Endodermal cell (in vitro differentiated cells): Measurements from ENCODE around the gene CFAP46. TPM values are rescaled to one million over a fixed set of nuclear protein-coding genes. Genes with fewer than 3 reads are reported as not detected.

Experiments used
- DNase-seq: peaks from one replicate; pipeline ENCODE4 v3.0.0-alpha.2; 2017
- H3K27ac ChIP-seq: 2 replicates; pipeline ENCODE4 v1.5.1; 2013; ENCODE audit warnings: mild to moderate bottlenecking, low read depth, low read length, moderate library complexity
- H3K27me3 ChIP-seq: 2 replicates; pipeline ENCODE4 v1.6.1; 2013; ENCODE audit warnings: mild to moderate bottlenecking, low read length, moderate library complexity; ENCODE audit not compliant: insufficient read depth, control insufficient read depth, poor library complexity, severe bottlenecking
- H3K36me3 ChIP-seq: 2 replicates; pipeline ENCODE4 v1.7.0; 2013; ENCODE audit warnings: mild to moderate bottlenecking, low read length, moderate library complexity; ENCODE audit not compliant: control insufficient read depth, insufficient read depth
- H3K4me1 ChIP-seq: one replicate; pipeline ENCODE4 v1.7.0; 2013; ENCODE audit warnings: low read length; ENCODE audit not compliant: control insufficient read depth, insufficient read depth
- H3K4me3 ChIP-seq: 2 replicates; pipeline ENCODE4 v1.5.1; 2013; ENCODE audit warnings: mild to moderate bottlenecking, low read length, moderate library complexity
- H3K9ac ChIP-seq: 2 replicates; pipeline ENCODE4 v1.6.1; 2013; ENCODE audit warnings: mild to moderate bottlenecking, low read length, moderate library complexity; ENCODE audit not compliant: poor library complexity, severe bottlenecking; ENCODE audit errors: extremely low read depth
- H3K9me3 ChIP-seq: 2 replicates; pipeline ENCODE4 v1.6.1; 2013; ENCODE audit warnings: mild to moderate bottlenecking, low read length, moderate library complexity; ENCODE audit not compliant: control insufficient read depth
- H3K27ac Mint-ChIP-seq: 2 replicates; pipeline ENCODE4 v1.8.0; 2020; ENCODE audit warnings: mixed read lengths
- H3K27me3 Mint-ChIP-seq: 2 replicates; pipeline ENCODE4 v1.8.0; 2021; ENCODE audit warnings: mild to moderate bottlenecking, mixed read lengths; ENCODE audit not compliant: insufficient read depth
- H3K36me3 Mint-ChIP-seq: 2 replicates; pipeline ENCODE4 v1.8.0; 2020; ENCODE audit warnings: low read depth, mixed read lengths
- H3K4me1 Mint-ChIP-seq: 2 replicates; pipeline ENCODE4 v1.8.0; 2020; ENCODE audit warnings: mixed read lengths
- H3K4me3 Mint-ChIP-seq: 2 replicates; pipeline ENCODE4 v1.8.0; 2020; ENCODE audit warnings: mild to moderate bottlenecking, moderate library complexity, mixed read lengths
- H3K9me3 Mint-ChIP-seq: 2 replicates; pipeline ENCODE4 v1.8.0; 2020; ENCODE audit warnings: mild to moderate bottlenecking, mixed read lengths
- WGBS, 2 experiments: methylation state at CpG; one replicate each; pipeline versions ENCODE4 v1.1.5 to v1.1.7; 2013; ENCODE audit warnings: missing lambda C conversion rate in 2 of 2, mixed read lengths in 1 of 2; ENCODE audit not compliant: insufficient coverage in 1 of 2, insufficient read length in 1 of 2; 5-methylcytosine and 5-hydroxymethylcytosine counted together
- total RNA-seq, 2 donors: library from RNA; stranded (reverse); fragmentation: NEBNext Ultra II Directional in 1 of 2; extraction: Animal tissue kit (Norgen Biotek cat#: 25700) in 1 of 2; gene quantifications; 2 replicates in 1 of 2; 3 replicates in 1 of 2; pipeline ENCODE4 v1.2.1, GENCODE V29; 2021
- TF ChIP-seq, protein P1 (sequence below): fragments of 200-600 bp; sonication (generic); conservative IDR thresholded peaks from 2 replicates; pipeline ENCODE4 v1.5.0; 2021; ENCODE audit warnings: antibody characterized with exemption, mild to moderate bottlenecking

CFAP46 gene
- total RNA-seq, 2 donors from 2014 or later = 9.9 to 10.5 TPM

DNA sequence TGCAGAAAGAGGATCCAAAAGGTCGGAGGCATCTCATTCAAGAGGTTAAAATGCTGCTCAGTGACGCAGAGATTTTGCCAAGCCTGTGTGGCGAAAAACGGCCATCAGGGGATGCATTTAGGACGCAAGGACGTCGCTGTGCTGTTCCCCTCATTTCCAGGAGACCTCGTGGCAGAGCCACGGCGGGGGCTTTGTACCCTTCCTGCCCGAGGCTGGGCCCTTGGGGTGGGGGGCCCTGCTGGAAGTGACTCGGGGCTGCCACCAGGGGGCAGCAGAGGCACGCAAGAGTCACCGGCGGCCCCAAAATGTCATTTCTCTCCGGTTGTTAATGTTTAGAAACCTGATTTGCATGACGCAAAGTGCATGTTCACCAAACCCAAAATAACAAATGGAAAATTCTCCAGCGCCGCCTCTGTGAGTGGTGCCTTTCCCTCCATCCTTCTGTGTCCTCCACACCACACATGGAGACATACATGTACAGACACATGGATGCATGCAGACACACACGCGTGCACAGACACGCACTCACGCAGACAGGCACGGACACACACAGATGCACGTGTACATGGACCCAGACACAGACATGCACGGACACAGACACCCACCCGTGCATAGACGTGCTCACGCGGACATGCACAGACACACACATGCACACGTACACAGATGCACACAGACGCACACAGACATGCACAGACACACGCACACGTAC, 105.4 kb downstream of the CFAP46 start:
- H3K9ac ChIP-seq = no peak overlapping the region
- no peaks in the 10 kb centered on the region for H3K36me3 ChIP-seq
- Mint-ChIP-seq H3K9me3 (peaks cover 3% of the 10 kb centered on the region), H3K4me1 (no peaks in the 10 kb centered on the region), H3K27me3 (no peaks in the 10 kb centered on the region), H3K36me3 (no peaks in the 10 kb centered on the region), H3K27ac (no peak overlapping the region), H3K4me3 (no peak overlapping the region)
- no peak overlapping the region for H3K4me3 ChIP-seq
- 56 to 62% methylated on average over 24 to 34 of the region's 34 CpGs for WGBS, 2 experiments
- TF ChIP-seq, protein P1, sequence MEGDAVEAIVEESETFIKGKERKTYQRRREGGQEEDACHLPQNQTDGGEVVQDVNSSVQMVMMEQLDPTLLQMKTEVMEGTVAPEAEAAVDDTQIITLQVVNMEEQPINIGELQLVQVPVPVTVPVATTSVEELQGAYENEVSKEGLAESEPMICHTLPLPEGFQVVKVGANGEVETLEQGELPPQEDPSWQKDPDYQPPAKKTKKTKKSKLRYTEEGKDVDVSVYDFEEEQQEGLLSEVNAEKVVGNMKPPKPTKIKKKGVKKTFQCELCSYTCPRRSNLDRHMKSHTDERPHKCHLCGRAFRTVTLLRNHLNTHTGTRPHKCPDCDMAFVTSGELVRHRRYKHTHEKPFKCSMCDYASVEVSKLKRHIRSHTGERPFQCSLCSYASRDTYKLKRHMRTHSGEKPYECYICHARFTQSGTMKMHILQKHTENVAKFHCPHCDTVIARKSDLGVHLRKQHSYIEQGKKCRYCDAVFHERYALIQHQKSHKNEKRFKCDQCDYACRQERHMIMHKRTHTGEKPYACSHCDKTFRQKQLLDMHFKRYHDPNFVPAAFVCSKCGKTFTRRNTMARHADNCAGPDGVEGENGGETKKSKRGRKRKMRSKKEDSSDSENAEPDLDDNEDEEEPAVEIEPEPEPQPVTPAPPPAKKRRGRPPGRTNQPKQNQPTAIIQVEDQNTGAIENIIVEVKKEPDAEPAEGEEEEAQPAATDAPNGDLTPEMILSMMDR = peak; percentile 99
- H3K27me3 ChIP-seq = no peaks in the 10 kb centered on the region
- no peaks in the 10 kb centered on the region for H3K4me1 ChIP-seq
- DNase-seq = peak; percentile 82
- peaks cover 2% of the 10 kb centered on the region for H3K9me3 ChIP-seq
- no peak overlapping the region for H3K27ac ChIP-seq

DNA sequence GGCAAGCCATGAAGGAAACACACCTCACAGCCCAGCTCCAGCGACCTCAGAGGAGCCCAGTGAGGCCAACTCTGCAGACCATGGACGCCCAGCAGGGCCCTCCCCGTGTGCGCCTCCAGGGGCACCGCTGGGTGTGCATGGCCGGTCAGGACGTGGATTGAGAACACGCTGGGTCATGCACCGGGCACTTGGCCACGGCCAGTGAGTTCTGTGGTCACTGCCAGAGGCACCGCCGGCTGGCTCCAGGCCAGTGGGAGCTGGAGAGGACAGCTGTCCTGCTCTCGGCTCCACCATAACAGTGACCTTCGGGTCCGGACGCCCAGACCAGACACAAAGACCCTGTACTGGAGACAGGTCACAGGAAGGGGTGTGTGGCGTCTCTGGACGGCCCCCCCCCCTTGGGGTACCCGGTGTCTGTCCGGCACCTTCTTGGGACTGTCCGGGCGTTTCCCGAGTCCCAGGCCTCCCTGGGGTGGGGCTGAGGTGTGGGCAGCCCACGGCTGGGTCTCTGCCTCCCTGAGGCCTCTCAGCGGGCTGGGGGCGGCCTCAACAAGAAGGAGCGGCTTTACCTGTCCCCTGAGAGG, 106.0 kb downstream of the CFAP46 start:
- TF ChIP-seq, protein P1 = no peak
- no peak overlapping the region for H3K27ac Mint-ChIP-seq

DNA sequence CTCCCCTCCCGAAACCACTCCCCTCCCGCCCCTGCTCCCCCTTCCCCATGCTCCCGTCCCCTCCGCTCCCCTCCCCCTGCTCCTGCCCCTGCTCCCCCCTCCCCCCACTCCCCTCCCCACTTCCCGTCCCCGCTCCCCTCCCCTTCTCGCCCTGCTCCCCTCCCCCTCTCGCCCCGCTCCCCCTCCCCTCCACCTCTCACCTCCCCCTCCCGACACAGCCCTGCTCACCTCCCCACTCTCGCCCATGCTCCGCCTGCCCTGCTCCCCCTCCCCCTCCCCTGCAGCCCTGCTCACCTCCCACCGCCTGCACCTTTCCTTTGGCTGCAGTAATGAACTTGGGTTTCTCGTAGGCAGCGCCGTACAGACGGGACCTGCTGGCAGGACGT, 106.5 kb downstream of the CFAP46 start:
- H3K4me1 ChIP-seq = no peaks in the 10 kb centered on the region
- H3K36me3 Mint-ChIP-seq = no peaks in the 10 kb centered on the region
- no peak overlapping the region for H3K4me3 ChIP-seq
- H3K27me3 ChIP-seq = peaks cover 5% of the 10 kb centered on the region
- H3K4me1 Mint-ChIP-seq = no peaks in the 10 kb centered on the region
- H3K27ac Mint-ChIP-seq = no peak overlapping the region
- no peak overlapping the region for H3K27ac ChIP-seq
- H3K9me3 ChIP-seq = no peaks in the 10 kb centered on the region
- 72 to 91% methylated on average over 7 of the region's 18 CpGs for WGBS, 2 experiments
- no peak for DNase-seq
- H3K36me3 ChIP-seq = no peaks in the 10 kb centered on the region
- no peak overlapping the region for H3K4me3 Mint-ChIP-seq
- H3K27me3 Mint-ChIP-seq = no peaks in the 10 kb centered on the region
- H3K9ac ChIP-seq = no peak overlapping the region
- H3K9me3 Mint-ChIP-seq = no peaks in the 10 kb centered on the region
- TF ChIP-seq, protein P1 = no peak

More for the DNA sequence above, 106.0 kb downstream of the CFAP46 start:
- Histone ChIP-seq H3K4me1 (no peaks in the 10 kb centered on the region), H3K4me3 (no peak overlapping the region), H3K36me3 (no peaks in the 10 kb centered on the region), H3K27me3 (peaks cover under 1% of the 10 kb centered on the region), H3K9me3 (no peaks in the 10 kb centered on the region), H3K27ac (no peak overlapping the region), H3K9ac (no peak overlapping the region)
- Mint-ChIP-seq H3K4me3 (no peak overlapping the region), H3K4me1 (no peaks in the 10 kb centered on the region), H3K27me3 (no peaks in the 10 kb centered on the region), H3K36me3 (no peaks in the 10 kb centered on the region), H3K9me3 (no peaks in the 10 kb centered on the region)
- WGBS, 2 experiments = 81 to 83% methylated on average over 19 to 27 of the region's 27 CpGs
- peak; percentile 48 for DNase-seq
